Fibroblast of the conjunctiva (primary cell): ENCODE results near the gene RBMX2.
A peak's percentile ranks its signal among the peaks of the same experiment; 100 is the strongest.
"Not testable (repeated sequence)": the region's sequence is repeated elsewhere in the genome, so short reads cannot be mapped to it uniquely, and the experiment has no call there.

Experiments
- DNase-seq: peaks from one replicate; pipeline ENCODE4 v3.0.0-alpha.2; 2010; ENCODE audit warnings: low read depth

Gene RBMX2, protein sequence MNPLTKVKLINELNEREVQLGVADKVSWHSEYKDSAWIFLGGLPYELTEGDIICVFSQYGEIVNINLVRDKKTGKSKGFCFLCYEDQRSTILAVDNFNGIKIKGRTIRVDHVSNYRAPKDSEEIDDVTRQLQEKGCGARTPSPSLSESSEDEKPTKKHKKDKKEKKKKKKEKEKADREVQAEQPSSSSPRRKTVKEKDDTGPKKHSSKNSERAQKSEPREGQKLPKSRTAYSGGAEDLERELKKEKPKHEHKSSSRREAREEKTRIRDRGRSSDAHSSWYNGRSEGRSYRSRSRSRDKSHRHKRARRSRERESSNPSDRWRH

DNA sequence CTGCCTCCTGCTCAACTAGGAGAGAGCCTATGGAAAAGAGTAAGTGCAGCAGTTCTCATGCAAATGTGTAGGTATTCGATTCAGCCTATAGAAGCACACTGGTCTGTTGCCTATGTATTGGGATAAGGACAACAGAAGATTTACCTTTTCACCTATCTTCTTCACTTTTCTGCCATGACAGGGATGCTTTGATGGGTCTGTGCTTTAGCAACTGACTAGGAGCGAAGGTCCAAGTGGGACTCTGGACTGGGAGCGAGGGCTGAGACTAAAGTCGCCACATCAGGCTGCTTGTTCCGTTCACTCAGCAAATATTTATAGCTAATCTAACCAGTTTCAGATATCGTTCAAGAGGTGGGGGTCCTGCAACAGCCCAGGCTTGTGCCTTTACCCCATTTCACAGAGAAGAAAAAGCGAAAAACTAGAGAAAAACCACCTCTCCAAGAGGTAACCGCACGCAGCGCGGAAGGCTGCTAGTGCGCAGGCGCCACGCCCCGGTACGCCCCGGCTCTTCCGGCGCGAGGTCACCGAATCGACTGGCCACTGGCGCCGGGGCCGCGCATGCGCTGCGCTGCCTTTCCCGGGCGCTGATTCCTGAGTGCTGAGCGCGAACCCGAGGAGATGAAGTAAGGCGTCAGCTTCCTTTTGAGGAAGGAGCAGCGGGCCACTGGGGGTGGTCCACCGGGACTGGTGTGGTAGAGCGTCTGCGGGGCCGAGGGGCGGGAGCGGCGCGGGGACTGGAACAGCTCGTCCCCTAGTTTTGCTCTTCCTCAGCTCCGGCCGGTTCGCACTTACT is at the start of gene RBMX2:
Gene RBMX2, plus strand, starts transcription at position 573 of the 793 bp plus-strand sequence. Its CDS starts 46 bp downstream, at position 619.
- peak; percentile 56 for DNase-seq

DNA sequence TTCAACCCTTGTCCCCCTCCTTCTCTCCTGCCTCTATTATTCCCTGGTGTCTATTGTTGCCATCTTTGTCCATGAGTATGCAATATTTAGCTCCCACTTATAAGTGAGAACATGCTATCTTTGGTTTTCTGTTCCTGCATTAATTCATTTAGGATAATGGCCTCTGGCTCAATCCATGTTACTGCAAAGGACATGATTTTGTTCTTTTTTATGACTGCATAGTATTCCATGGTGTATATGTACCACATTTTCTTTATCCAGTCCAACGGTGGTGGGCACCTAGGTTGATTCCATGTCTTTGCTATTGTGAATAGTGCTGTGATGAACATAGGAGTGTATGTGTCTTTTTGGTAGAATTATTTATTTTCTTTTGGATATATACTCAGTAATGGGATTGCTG is 49.7 kb upstream of the RBMX2 start:
- DNase-seq = not testable (repeated sequence)

DNA sequence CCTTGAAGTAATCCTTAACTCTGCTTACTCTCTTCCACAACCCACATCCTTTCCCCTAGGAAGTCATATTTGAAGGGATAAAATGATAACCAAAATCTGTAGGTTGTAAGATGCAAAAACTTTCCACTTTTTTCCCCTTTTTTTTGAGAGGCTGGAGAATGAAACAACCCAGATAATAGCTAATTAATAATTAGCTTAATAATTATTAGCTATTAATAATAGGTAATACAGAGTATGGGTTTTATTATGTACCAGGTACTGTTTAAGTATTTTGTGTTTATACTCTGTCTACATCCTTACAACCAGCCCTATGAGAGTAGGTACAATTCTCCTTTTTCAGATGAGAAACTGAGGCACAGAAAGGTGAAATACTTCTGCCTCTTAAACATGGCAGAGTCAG is 25.7 kb upstream of the RBMX2 start:
- no peak for DNase-seq

DNA sequence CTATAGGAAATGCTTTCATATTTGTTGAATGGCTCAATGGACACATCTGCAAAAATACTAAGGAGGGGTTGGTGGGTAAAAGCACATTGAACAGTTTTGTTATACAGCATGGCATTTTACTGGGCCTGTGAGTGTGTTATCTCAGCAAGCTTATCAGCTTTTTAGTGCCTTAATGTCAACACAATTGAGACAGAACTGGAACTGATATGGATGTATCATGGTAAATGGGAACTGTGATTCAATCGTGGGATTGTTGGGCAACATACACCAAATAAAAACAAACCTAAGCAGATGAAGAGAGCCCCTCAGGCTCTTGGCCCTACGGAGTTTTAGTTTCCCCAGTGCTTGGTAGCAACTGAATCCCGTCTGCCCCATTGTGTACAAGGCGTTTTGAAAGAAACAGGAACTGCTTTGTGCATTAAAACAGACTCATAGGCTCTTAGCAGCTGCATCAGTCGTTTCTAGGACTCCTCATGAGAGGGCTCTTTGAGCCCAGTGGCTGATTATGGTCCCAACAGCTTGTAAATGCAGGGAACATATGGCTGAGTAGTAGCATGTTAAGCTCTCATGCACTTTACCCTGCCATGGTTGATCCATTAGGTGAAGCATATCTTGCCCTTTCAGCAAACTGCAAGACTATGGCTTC is 23.6 kb upstream of the RBMX2 start:
- no peak for DNase-seq

DNA sequence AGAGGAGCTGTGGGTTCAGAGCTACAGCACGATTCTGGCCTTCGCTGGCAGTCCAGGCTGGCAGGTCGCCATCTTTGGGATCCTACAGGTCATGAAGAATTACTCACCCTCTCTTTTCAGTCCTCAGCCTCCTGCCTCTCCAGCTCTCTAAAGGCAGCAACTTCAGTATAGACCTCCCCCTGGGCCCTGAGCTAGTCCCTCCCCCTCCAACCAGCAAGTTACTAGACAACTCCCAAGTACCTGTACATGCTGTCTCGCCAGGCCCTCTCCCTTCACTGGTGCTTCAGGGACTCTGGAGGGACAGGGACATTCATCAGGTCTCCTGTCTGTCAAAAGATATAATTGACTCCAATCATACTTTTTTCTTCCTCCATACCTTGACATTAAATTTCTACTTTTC is 16.3 kb upstream of the RBMX2 start, which contains the start of gene GPR119:
Gene GPR119, minus strand, starts transcription at position 155 of the 400 bp plus-strand sequence. CDS start 227 bp downstream, outside the sequence.
- DNase-seq = no peak

DNA sequence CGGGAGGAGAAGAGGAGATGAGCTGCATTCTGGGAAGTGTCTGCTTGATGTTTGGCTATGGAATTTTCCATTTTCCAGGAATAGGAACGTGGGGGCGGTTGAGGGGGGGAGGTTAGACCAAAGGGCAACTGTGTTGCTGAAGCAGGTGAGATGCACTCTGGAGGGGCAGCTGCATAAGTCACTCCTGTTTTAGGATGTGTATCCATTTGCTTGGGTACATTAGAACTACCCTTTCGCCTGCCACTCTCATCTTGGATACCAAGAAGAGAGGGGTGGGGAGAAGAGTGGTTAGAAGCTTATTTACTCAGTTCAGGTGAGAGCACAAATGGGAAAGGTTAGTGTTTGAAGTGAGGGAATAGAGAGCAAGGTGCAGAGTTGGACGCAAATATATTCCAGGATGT is 15.4 kb upstream of the RBMX2 start:
- no peak for DNase-seq

DNA sequence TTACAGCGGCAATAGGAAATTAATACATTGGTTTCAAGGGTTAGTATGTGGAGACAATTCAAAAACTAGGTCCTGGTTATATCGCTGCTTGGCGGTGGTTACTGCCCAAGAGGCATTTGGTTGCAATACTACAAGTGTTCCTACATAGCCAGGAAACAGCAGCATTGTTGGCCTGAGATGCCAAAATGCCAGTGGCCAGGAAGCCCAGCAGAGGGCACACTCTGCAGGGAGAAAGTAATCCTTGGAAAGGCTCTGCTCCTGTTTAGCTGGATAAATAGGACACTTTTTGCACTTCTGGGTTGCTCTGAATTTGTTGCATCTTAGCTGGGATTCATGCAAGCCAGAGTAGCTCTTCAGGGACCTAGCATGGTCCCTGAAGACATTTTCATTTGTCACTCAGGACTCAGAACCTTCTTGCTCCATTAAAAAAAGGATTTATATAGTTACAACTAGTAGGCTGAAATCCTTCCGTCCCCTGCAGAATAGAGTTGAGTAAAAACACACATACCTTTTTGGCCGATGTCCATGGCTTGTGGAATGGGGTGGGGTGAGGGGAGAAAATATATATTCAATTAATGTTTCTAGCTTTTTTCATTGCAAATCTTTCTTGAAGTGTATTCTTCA is 8.2 kb upstream of the RBMX2 start:
- peak; percentile 33 for DNase-seq

DNA sequence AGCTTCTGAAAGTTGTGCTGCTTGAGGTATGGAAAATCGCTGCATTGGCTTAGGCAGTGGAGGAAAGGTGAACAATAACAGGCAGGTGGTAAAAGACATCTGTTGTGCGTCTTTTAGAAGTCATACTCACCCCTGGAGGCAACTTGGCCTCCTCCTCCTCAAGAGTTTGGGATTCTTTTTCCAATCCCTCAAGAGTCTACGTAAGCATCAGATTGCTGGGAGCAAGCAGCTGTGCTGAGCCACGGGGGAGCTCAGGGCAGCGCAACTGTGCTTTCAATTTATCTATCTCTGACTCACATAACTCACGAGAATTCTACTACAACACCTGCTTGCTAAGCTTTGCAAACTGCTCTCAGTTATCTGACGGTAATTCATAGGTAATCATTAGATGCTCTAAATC is 6.4 kb upstream of the RBMX2 start:
- DNase-seq = no peak

DNA sequence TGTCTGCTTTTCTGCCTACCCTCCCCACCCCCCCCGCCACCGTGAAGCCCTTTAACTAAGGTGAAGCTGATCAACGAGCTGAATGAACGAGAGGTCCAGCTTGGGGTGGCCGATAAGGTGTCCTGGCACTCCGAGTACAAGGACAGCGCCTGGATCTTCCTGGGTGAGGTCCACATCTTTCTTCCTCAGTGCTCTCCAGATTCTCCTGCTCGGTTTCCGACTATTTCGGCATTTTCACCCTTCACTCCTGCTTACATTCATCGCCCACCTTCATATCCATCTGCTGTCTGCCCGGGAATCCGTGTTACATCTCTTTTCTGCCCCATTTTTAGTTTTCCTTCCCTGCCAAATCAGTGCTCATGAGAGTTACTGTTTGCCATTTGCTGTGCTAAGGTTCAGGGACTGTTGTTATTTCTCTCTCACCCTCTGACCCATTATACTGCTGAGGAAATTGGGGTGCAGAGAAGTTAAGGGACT is 459 bp downstream of the RBMX2 start:
- DNase-seq = no peak

DNA sequence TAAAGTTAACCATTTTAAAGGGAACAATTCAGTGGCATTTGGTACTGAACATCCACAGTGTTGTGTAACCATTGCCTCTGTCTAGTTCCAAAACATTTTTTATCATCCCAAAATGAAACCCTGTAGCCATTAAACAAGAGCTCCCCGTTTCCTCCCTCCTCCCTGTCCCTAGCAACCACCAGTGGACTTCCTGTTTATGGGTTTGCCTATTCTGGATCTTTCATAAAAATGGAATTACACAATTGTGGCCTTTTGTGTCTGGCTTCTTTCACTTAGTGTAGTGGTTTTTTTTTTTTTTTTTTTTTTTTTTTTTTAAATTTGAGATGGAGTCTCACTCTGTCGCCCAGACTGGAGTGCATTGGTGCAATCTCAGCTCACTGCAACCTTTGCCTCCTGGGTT is 11.6 kb downstream of the RBMX2 start:
- DNase-seq = no peak

DNA sequence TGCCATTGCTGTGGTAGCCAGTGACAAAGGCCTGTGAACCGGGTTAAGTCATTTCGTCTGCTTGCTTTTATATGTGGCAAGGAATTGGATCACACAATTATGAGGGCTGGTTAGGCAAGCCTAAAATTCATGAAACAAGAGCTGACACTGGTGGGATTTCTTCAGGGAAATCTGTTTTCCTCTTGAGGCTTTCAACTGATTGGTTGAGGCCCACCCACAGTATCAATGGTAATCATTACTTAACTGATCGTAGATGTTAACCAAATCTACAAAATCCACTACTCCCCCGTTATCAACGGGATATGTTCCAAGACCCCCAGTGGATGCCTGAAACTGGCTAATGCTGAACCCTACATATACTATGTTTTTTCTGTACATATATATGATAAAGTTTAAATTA is 13.0 kb downstream of the RBMX2 start:
- DNase-seq = no peak

DNA sequence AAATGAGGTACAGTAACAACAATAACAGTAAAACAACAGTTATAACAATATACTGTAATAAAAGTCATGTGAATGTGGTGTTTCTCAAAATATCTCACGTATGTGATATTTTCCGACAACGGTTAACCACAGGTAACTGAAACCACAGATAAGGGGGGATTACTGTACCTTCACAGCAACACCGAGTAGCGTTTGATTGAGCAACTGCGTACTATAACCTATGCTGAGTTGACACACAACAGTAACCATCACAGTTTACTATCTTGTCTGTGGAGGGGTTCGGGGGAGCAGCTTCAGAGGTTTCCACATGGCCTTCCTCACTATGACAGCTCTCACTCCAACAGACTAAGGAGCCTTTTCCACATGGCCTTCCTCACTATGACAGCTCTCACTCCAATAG is 13.4 kb downstream of the RBMX2 start:
- no peak for DNase-seq

DNA sequence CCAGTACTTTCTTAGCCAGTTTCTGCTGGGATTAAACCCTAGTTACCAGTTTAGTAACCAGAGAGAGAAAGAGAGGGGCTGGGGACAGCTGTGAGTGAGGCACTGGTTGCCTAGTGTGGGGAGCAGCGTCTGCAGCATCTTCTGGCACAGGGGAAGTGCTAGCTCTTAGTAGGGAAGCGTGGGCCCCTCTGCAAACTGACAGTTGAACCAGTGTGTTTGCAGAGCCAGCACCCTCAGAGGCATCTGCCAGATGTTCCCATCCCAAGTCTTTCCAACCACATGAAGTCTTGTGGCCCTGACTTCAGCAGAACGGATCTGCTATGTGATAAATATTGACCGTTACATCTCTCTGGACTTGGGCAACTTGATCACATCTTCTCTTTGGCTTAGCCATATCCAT is 15.0 kb downstream of the RBMX2 start:
- DNase-seq = no peak

DNA sequence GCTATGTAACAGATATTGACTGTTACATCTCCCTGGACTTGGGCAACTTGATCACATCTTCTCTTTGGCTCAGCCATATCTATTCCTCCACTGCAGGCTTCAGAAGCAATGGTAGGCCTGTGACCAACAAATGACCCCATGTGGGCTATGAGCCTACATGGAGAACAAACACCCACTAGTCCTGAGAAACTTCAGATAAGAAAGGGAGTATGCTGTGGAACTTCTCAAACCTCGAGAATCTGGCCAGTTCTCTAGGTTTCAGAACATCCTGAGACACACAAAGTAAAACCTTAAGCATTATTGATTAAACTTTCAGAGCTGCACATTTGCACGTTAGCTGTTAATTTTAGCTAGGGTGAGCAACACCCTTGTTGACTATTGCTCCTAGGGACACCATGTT is 16.3 kb downstream of the RBMX2 start:
- no peak for DNase-seq

DNA sequence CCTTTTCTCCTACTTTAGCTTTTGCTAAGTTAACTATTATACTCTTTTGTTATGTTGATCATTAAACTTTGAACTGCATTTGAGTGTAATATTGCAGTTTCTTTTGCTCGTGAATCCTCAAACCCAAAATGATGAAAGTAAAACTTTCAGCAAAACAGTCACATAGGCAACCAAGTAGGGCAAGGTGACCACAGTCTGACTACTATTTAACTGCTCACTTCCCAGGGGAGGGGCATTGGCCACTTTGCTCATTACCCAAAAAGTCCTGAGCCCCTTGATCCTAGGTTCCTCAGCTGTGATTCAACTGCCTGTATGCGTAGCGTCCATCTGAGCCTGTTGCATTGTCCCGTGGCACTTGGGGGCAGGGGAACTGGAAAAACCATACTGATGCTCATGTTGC is 17.0 kb downstream of the RBMX2 start:
- no peak for DNase-seq

DNA sequence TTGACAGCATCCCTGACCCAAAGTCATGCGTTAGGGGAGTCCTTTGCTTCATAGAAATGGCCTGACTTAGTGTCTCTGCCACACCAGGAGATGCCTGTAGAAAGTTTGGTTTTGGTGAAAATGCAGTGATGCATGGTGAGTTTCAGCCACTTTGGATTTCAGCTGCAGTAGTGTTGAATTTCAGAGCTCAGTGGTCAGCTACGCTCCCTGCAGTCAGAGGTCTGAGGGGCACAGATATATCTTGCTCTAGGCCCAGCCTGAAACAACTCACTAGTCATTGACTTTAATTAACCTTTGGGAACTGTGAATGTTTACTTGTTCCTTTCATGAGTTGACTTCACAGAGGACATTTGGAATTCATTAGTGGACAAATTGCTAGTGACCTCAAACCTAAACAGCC is 17.5 kb downstream of the RBMX2 start:
- no peak for DNase-seq

DNA sequence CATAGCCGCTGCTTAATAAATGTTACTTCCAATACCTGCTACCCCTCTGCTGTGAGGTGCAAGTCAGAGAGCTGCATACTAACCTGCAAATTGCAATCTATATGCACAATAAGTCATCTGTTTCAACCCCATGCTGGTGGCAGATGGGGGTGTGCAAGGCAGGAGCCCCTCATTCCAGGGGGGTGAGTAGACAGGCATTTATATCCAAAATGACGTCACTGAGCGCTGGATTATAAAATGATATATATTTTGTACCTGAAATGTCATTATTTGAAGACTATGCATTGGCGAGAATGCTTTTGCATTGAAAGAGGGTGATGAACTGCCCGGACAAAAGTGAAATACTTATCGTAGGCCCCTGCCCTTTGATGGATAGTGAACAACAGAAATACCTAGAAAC is 24.7 kb downstream of the RBMX2 start:
- no peak for DNase-seq

DNA sequence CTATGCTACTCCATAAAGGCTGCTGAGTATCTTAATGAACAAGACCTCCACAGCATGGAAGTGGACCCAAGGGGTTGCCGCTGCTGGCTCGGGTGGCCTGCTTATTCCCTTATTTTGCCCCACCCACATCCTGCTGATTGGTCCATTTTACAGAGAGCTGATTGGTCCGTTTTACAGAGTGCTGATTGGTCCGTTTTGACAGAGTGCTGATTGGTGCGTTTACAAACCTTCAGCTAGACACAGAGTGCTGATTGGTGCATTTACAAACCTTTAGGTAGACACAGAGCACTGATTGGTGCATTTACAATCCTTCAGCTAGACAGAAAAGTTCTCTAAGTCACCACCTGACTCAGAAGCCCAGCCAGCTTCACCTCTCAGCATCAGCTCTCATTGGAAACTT is 27.4 kb downstream of the RBMX2 start:
- not testable (repeated sequence) for DNase-seq

DNA sequence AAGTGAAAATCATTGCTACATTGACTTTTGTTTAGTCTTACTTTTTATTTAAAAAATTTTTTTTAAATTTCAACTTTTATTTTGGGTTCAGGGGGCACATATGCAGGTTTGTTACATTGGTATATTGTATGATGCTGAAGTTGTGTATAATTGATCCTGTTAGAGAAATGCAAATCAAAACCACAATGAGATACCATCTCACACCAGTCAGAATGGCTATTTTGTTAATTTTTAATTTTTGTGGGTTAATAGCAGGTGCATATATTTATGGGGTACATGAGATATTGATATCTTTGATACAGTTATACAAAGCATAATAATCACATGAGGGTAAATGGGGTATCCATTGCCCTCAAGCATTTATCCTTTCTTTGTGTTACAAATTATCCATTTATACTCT is 34.1 kb downstream of the RBMX2 start:
- no peak for DNase-seq

DNA sequence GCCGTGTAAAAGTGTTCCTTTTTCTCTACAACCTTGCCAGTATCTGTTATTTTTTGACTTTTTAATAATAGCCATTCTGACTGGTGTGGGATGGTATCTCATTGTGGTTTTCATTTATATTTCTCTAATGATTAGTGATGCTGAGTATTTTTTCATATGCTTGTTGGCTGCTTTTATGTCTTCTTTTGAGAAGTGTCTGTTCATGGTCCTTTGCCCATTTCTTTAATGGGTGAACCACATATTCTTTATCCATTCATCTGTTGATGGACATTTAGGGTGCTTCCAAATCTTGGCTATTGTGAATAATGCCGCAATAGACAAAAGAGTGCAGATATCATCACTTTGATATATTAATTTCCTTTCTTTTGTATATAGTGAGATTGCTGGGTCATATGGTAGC is 36.2 kb downstream of the RBMX2 start:
- not testable (repeated sequence) for DNase-seq

DNA sequence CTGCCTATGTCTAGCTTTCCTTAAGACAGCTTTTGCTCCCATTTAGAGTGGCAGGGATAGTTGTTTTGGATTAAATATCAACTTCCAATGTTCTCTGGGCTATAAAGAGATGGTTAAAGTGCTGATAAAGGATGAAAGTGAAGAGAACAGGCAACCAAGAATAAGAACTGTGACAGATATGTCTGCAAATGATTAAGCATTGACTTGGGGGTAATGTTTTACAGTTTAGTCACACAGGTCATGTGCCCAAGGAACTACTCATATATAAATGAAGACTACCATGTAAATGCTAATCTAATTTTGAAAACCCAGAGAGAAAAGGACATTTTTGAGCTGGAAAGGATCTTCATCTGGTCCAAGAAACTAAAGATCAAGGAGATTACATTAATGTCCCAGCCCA is 42.1 kb downstream of the RBMX2 start:
- no peak for DNase-seq

DNA sequence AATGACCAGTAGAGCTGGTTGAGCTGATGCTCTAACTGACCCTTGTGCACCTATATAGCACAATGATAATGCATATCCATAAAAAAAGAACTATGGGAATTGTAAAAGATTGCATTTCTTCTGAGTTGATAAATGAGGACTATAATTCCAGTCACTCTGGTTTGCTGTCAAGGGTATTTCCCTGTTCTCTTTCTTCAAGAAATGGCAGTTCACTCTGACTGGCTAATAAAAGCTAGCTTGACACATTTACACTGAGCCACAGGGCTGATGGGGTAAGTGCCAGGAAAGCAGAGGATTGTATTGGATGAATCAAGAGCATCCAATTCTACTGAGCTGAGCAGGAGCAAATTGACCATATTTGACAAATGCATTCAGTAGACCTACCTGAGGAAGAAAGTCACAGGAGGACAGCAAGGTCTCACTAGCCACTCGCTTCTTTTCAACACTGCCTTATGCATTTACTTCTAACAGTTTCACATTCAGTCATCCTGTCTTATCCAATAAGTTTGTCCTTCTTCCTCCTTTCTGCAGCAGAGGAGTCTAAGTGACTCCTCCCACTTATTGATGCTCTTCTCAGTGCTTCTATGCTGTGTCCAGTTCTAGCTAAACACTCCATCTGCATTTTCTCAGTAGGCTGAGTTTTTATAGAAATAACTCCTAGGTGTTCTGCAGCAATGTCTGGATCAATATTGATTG is 43.0 kb downstream of the RBMX2 start:
- no peak for DNase-seq
